Stomach smooth muscle (tissue), 2 donors: ENCODE measurements around the gene ADAMTS14.

Source experiments
- H3K27ac ChIP-seq: one replicate; pipeline ENCODE4 v1.7.0; 2013; ENCODE audit warnings: mild to moderate bottlenecking, low read length, inconsistent platforms
- H3K27me3 ChIP-seq, 2 donors: one replicate each; pipeline ENCODE4 v1.7.0; 2013; ENCODE audit warnings: low read length in 2 of 2; ENCODE audit not compliant: insufficient read depth in 2 of 2, control insufficient read depth in 1 of 2
- H3K36me3 ChIP-seq, 2 donors: one replicate each; pipeline ENCODE4 v1.7.0; 2013; ENCODE audit warnings: low read length in 2 of 2; ENCODE audit not compliant: control insufficient read depth in 2 of 2, insufficient read depth in 2 of 2
- H3K4me1 ChIP-seq: one replicate; pipeline ENCODE4 v1.7.0; 2013; ENCODE audit warnings: low read length; ENCODE audit not compliant: control insufficient read depth, insufficient read depth
- H3K4me3 ChIP-seq, 2 donors: one replicate each; pipeline ENCODE4 v1.7.0; 2013; ENCODE audit warnings: low read length in 2 of 2
- H3K9ac ChIP-seq, 2 donors: one replicate each; pipeline ENCODE4 v1.7.0; 2013; ENCODE audit warnings: low read length in 2 of 2, mild to moderate bottlenecking in 1 of 2
- H3K9me3 ChIP-seq, 2 donors: one replicate each; pipeline ENCODE4 v1.7.0; 2013; ENCODE audit warnings: low read length in 2 of 2; ENCODE audit not compliant: control insufficient read depth in 2 of 2
- donor health status: healthy.
- donor health status: Pancreatic carcinoma.

ADAMTS14 gene

GRCh38 chr10:70797840-70798239 is 125.5 kb downstream of the ADAMTS14 start:
- Histone ChIP-seq H3K36me3 (no peaks in the 10 kb centered on the region), H3K4me3 (no peak overlapping the region), H3K9ac (no peak overlapping the region), H3K9me3 (no peaks in the 10 kb centered on the region), H3K27me3 (peaks cover 0 to 8% of the 10 kb centered on the region in 2 donors), H3K4me1 (no peaks in the 10 kb centered on the region), H3K27ac (no peak overlapping the region)

GRCh38 chr10:70799124-70799523 is 126.8 kb downstream of the ADAMTS14 start:
- no peak overlapping the region for H3K9ac ChIP-seq
- no peaks in the 10 kb centered on the region for H3K36me3 ChIP-seq
- no peak overlapping the region for H3K4me3 ChIP-seq
- H3K27me3 ChIP-seq = peaks cover 0 to 8% of the 10 kb centered on the region in 2 donors
- H3K27ac ChIP-seq = no peak overlapping the region
- H3K9me3 ChIP-seq = no peaks in the 10 kb centered on the region
- no peaks in the 10 kb centered on the region for H3K4me1 ChIP-seq

GRCh38 chr10:70801854-70802253 is 129.5 kb downstream of the ADAMTS14 start:
- Histone ChIP-seq H3K9me3 (no peaks in the 10 kb centered on the region), H3K9ac (no peak overlapping the region), H3K36me3 (no peaks in the 10 kb centered on the region), H3K27ac (no peak overlapping the region), H3K27me3 (peaks cover 0 to 6% of the 10 kb centered on the region in 2 donors), H3K4me1 (no peaks in the 10 kb centered on the region), H3K4me3 (no peak overlapping the region)

- H3K9me3 ChIP-seq = no peaks in the 10 kb centered on the region
- H3K9ac ChIP-seq = no peak overlapping the region
- H3K4me3 ChIP-seq = no peak overlapping the region
- H3K36me3 ChIP-seq = no peaks in the 10 kb centered on the region
- H3K4me1 ChIP-seq = no peaks in the 10 kb centered on the region
- H3K27ac ChIP-seq = no peak overlapping the region
- peaks cover 0 to 2% of the 10 kb centered on the region in 2 donors for H3K27me3 ChIP-seq
These were observed 131.6 kb downstream of the ADAMTS14 start for GRCh38 chr10:70803775-70804420.

- no peaks in the 10 kb centered on the region for H3K36me3 ChIP-seq
- no peaks in the 10 kb centered on the region for H3K9me3 ChIP-seq
- H3K9ac ChIP-seq = no peak overlapping the region
- no peak overlapping the region for H3K4me3 ChIP-seq
- H3K27ac ChIP-seq = no peak overlapping the region
- H3K27me3 ChIP-seq = peaks cover 0 to 2% of the 10 kb centered on the region in 2 donors
- H3K4me1 ChIP-seq = no peaks in the 10 kb centered on the region
These were observed 132.1 kb downstream of the ADAMTS14 start for GRCh38 chr10:70804421-70804808.

- no peaks in the 10 kb centered on the region for H3K4me1 ChIP-seq
- no peak overlapping the region for H3K4me3 ChIP-seq
- no peak overlapping the region for H3K27ac ChIP-seq
- no peaks in the 10 kb centered on the region for H3K9me3 ChIP-seq
- peaks cover 0 to 2% of the 10 kb centered on the region in 2 donors for H3K27me3 ChIP-seq
- H3K36me3 ChIP-seq = no peaks in the 10 kb centered on the region
- no peak overlapping the region for H3K9ac ChIP-seq
These were observed 133.4 kb downstream of the ADAMTS14 start for GRCh38 chr10:70805619-70806215.

- peaks cover 0 to 2% of the 10 kb centered on the region in 2 donors for H3K27me3 ChIP-seq
- no peaks in the 10 kb centered on the region for H3K4me1 ChIP-seq
- H3K36me3 ChIP-seq = no peaks in the 10 kb centered on the region
- no peak overlapping the region for H3K9ac ChIP-seq
- no peak overlapping the region for H3K4me3 ChIP-seq
- H3K27ac ChIP-seq = no peak overlapping the region
- no peaks in the 10 kb centered on the region for H3K9me3 ChIP-seq
These were observed 134.5 kb downstream of the ADAMTS14 start for GRCh38 chr10:70806841-70807240.

- no peaks in the 10 kb centered on the region for H3K9me3 ChIP-seq
- no peak overlapping the region for H3K9ac ChIP-seq
- no peaks in the 10 kb centered on the region for H3K36me3 ChIP-seq
- no peak overlapping the region for H3K4me3 ChIP-seq
- no peak overlapping the region for H3K27ac ChIP-seq
- peaks cover 0 to 2% of the 10 kb centered on the region in 2 donors for H3K27me3 ChIP-seq
- H3K4me1 ChIP-seq = no peaks in the 10 kb centered on the region
These were observed 135.2 kb downstream of the ADAMTS14 start for GRCh38 chr10:70807556-70807955.

GRCh38 chr10:70809011-70809611 is 136.8 kb downstream of the ADAMTS14 start:
- no peaks in the 10 kb centered on the region for H3K36me3 ChIP-seq
- H3K4me3 ChIP-seq = no peak overlapping the region
- no peak overlapping the region for H3K9ac ChIP-seq
- H3K27ac ChIP-seq = no peak overlapping the region
- peaks cover 0 to 2% of the 10 kb centered on the region in 2 donors for H3K27me3 ChIP-seq
- H3K4me1 ChIP-seq = no peaks in the 10 kb centered on the region
- H3K9me3 ChIP-seq = no peaks in the 10 kb centered on the region

GRCh38 chr10:70809726-70810125 is 137.4 kb downstream of the ADAMTS14 start:
- Histone ChIP-seq H3K27ac (no peak overlapping the region), H3K27me3 (peaks cover 0 to 2% of the 10 kb centered on the region in 2 donors), H3K36me3 (no peaks in the 10 kb centered on the region), H3K4me3 (no peak overlapping the region), H3K9me3 (no peaks in the 10 kb centered on the region), H3K4me1 (no peaks in the 10 kb centered on the region), H3K9ac (no peak overlapping the region)

- H3K36me3 ChIP-seq = no peaks in the 10 kb centered on the region
- peaks cover 3% of the 10 kb centered on the region for H3K4me1 ChIP-seq
- no peak overlapping the region for H3K9ac ChIP-seq
- no peaks in the 10 kb centered on the region for H3K9me3 ChIP-seq
- peaks cover 0 to 2% of the 10 kb centered on the region in 2 donors for H3K27me3 ChIP-seq
- no peak overlapping the region for H3K4me3 ChIP-seq
- H3K27ac ChIP-seq = no peak overlapping the region
These were observed 138.7 kb downstream of the ADAMTS14 start for GRCh38 chr10:70810967-70811366.
